Measurements from ENCODE around the gene PRH1. TPM values are rescaled to one million over a fixed set of nuclear protein-coding genes. Genes with fewer than 3 reads are reported as not detected.

PRH1 gene
- total RNA-seq (10 to 100 TPM; 10.6 to 12.0 TPM), polyA plus RNA-seq (ENCODE audit: insufficient read length in 6 of 6) (10 to 100 TPM; 13.1 to 17.2 (median 16.0) TPM)
- long read RNA-seq, donor 1 = 0 reads
- long read RNA-seq, donor 2 = 0 reads
- long read RNA-seq, donor 3 = 0 reads
- long read RNA-seq, donor 4, partial matches to known transcripts = 0 of 1 reads
- long read RNA-seq, donor 4, other reads (novel, unspliced or antisense) = 1 of 1 reads
- long read RNA-seq, donor 5 = 0 reads
- long read RNA-seq, donor 6, partial matches to known transcripts = 0 of 1 reads
- long read RNA-seq, donor 6, other reads (novel, unspliced or antisense) = 0 of 1 reads
- long read RNA-seq, donor 7 = 0 reads
- long read RNA-seq, donor 8 = 0 reads
- long read RNA-seq, donor 9 = 0 reads
- long read RNA-seq, donor 10, partial matches to known transcripts = 1 of 1 reads
- long read RNA-seq, donor 10, other reads (novel, unspliced or antisense) = 0 of 1 reads
- long read RNA-seq, donor 11 = 0 reads
- long read RNA-seq, donor 12 = 0 reads

GRCh38 chr12:10884086-10884725 lies at the start of gene PRH1:
PRH1 (minus strand) TSS chr12:10884255; CDS start chr12:10884217, 38 bp downstream.
- Histone ChIP-seq H3K36me3 (no peaks in the 10 kb centered on the region), H3K4me1 (no peaks in the 10 kb centered on the region), H3K27me3 (no peaks in the 10 kb centered on the region), H3K4me3 (no peak within 1 kb of the TSS), H3K27ac (no peak within 1 kb of the TSS), H3K9me3 (no peaks in the 10 kb centered on the region)
- intact Hi-C loops (cut with DNase I) = no loop called here
- no peak for ATAC-seq
- DNase-seq = no peak
- TF ChIP-seq CTCF (IDR thresholded peaks at IDR 0.05) = no peak

GRCh38 chr12:10928746-10929286 lies 44.8 kb upstream of the PRH1 start, which contains the start of gene PRH2:
PRH2 (plus strand) TSS chr12:10929236; CDS start chr12:10929274, 38 bp downstream.
- Histone ChIP-seq H3K36me3 (no peaks in the 10 kb centered on the region), H3K27ac (no peak within 1 kb of the TSS), H3K9me3 (no peaks in the 10 kb centered on the region), H3K4me1 (no peaks in the 10 kb centered on the region), H3K4me3 (no peak within 1 kb of the TSS), H3K27me3 (no peaks in the 10 kb centered on the region)
- ATAC-seq = no peak
- no peak for DNase-seq
- no peak for TF ChIP-seq CTCF (IDR thresholded peaks at IDR 0.05)
- intact Hi-C loops (cut with DNase I) = no loop called here

GRCh38 chr12:10926269-10926668 lies 42.2 kb upstream of the PRH1 start:
- H3K27me3 ChIP-seq = no peaks in the 10 kb centered on the region
- no peaks in the 10 kb centered on the region for H3K36me3 ChIP-seq
- intact Hi-C loops (cut with DNase I) = no loop called here
- no peaks in the 10 kb centered on the region for H3K4me1 ChIP-seq
- H3K4me3 ChIP-seq = no peak overlapping the region
- H3K9me3 ChIP-seq = no peaks in the 10 kb centered on the region
- no peak overlapping the region for H3K27ac ChIP-seq
- TF ChIP-seq CTCF (IDR thresholded peaks at IDR 0.05) = no peak
- no peak for ATAC-seq
- no peak for DNase-seq

GRCh38 chr12:10919809-10920208 lies 35.8 kb upstream of the PRH1 start:
- H3K27ac ChIP-seq = no peak overlapping the region

More at GRCh38 chr12:10919809-10920208, 35.8 kb upstream of the PRH1 start:
- Histone ChIP-seq H3K4me3 (no peak overlapping the region), H3K4me1 (no peaks in the 10 kb centered on the region), H3K27me3 (no peaks in the 10 kb centered on the region), H3K9me3 (no peaks in the 10 kb centered on the region), H3K36me3 (no peaks in the 10 kb centered on the region)
- TF ChIP-seq CTCF (IDR thresholded peaks at IDR 0.05) = no peak
- ATAC-seq (no peak), DNase-seq (no peak)
- intact Hi-C loops (cut with DNase I) = no loop called here

Data from left lung (tissue), 14 donors.